DMS153 treated with DMSO at 0.1 percent for 48 hours (cell line): ENCODE data around the gene THAP4.
"Not testable (repeated sequence)": the region's sequence is repeated elsewhere in the genome, so short reads cannot be mapped to it uniquely, and the experiment has no call there.

ENCODE experiments used
- DNase-seq: peaks from one replicate; lab custom pipeline; 2025; ENCODE audit not compliant: unreplicated experiment; lab: John Stamatoyannopoulos, UW

THAP4 gene

DNA sequence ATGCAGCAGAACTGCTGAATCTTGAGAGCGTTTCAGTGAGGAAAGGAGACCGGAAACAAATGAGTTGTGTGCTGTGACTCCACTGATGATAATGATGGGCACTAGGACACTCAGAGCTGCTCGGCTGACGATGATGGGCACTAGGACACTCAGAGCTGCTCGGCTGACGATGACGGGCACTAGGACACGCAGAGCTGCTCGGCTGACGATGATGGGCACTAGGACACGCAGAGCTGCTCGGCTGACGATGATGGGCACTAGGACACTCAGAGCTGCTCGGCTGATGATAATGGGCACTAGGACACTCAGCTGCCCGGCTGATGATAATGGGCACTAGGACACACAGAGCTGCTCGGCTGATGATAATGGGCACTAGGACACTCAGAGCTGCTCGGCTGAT, 47.1 kb downstream of the THAP4 start:
- DNase-seq = not testable (repeated sequence)

DNA sequence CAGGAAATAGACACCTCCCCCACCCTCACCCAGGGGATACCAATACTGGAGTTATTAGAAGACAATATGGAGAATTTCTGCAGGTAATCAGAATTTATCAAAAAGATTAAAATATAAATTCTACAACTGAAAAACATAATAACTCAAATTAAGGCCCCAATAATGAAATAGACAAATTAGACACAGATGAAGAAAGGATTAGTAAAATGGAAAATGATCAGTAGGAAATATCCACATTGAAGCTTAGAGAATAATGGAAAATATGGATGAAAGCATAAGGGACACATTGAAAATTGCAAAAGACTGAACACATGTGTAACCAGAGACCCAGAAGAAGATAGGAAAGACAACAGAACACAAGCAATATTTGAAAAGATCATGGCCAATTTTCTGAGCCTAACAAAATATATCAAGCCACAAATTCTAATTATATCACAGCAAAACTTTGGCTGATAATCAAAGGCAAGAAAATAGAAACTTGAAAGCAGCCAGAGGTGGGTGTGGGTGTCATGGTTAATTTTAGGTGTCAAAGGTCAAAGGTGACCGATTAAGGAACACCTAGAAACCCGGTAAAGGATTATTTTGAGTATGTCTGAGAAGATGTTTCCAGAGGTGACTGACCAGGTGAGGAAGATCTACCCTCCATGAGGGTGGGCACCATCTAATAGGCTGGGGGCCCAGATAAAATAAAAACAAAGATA, 50.2 kb downstream of the THAP4 start:
- DNase-seq = no peak

DNA sequence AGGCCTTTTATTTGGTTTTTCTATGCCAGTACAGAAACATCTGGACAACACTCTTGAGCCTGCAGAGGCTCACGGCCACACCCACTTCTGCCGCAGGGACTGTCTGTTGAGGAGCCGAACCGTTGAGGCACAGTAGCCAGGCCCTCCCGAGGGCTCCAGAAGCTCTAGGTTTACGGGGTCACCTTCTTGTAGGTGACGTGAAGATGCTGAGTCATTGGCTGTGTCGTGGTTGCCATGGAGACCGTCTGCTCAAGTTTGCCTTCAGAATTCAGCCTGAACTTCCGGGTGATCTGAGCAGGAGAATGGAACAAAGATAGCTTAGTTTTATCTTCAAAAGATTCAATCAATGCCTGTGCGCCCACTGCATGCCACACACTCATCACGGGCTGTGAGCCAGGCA, 52.5 kb downstream of the THAP4 start:
- DNase-seq = no peak

DNA sequence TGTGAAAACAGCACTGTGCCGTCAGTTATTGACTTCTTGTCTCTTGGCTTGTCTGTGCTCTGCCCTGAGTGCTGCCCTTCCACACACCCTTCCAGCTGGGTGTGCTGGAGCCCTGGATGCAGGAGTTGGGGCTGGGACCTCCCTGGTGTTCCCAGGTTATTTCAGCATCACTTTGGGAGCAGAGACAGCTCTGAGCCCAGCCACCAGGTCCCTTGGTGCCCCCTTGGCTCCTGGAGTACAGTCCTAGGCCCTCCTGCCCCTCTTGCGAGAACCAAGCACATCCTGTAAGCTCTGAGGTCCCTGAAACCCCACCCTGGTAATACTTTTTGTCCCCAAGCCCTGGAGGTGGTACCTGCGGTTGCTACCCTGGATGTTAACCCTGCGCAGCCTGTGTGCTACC, 54.2 kb downstream of the THAP4 start:
- DNase-seq = no peak

DNA sequence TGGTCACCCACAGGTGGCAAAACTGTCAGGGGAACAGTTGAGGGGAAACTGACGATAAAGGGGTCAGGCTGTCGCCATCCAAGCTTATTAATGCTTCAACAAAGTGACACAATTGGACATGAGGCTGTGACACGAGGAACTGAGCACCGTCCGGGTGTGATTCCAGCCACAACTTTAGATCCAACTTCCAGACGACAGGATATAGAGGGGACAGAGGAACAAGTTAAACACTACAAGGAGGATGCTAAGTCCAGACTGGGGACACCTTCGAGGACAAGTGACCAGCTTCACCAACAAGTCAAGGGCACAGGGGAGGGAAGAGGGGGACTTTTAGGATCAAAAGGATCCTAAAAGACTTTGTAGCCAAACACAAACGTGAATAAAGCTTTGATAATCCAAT, 54.6 kb downstream of the THAP4 start:
- DNase-seq = no peak

DNA sequence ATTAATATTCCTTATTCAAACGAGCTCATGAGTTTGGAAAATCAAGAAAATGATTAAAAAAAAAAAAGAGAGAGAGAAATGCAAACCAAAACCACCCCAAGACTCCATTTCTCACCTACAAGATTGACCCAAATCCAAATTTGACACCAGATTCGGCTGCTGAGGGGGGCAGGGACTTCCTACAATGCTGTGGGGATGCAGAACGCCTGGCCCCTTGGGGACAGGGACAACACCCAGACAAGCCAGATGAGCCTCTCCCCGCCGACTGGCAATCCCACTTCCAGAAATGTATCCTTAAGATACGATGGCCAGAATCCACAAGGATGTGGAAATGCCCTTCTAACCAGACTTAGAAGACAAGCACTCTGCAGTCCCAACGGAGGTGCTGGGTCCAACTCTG, 57.7 kb downstream of the THAP4 start:
- DNase-seq = no peak

DNA sequence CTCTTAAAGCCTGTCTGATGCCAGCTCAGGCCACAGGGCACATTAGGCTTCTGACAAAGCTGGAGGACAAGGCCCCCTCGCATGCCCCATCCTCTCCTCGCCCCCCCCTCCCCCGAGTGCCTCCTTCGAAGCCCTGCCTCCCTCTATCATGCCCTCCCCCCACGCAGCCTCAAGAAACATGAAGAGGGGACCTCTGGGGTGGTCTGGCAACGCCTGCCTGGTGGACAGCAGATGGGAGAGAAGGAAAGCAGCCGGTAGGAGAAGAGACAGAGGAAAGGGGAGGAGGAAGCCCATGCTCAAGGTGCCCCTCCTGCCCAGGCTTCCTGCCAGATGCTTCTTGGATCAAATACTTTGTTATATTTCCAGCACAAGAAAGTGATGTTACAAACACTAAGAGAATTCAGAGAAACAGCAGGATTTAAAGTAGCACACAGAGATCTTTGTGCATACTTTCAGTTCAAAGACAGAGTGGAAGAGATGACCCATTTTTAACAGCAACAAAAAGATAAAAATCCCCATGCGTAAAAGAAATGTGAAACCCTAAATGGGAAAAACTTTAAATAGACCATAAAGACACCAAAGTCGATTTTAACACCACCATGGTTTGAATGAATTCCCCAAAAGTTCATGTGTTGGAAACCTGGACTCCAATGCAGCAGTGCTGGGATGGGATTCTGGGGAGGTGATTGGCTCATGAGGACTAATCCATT, 59.4 kb downstream of the THAP4 start:
- no peak for DNase-seq

DNA sequence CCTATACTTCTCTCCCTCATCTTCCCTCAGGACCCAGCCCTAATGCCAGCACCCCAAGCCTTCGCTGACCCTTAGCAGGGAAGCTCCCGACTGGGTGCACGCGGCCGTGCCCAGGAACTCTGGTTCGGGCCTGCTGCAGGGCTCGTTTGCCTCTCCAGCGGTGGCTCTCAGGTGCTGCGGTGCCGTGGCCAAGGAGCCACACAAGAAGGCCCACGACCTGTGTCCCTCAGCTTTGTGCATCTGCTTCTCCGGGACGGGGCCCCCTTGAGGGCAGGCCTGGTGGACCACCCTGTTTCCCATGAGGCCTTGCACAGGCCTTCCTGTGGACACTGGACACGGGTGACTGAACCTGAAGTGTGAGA, 60.7 kb downstream of the THAP4 start:
- no peak for DNase-seq

DNA sequence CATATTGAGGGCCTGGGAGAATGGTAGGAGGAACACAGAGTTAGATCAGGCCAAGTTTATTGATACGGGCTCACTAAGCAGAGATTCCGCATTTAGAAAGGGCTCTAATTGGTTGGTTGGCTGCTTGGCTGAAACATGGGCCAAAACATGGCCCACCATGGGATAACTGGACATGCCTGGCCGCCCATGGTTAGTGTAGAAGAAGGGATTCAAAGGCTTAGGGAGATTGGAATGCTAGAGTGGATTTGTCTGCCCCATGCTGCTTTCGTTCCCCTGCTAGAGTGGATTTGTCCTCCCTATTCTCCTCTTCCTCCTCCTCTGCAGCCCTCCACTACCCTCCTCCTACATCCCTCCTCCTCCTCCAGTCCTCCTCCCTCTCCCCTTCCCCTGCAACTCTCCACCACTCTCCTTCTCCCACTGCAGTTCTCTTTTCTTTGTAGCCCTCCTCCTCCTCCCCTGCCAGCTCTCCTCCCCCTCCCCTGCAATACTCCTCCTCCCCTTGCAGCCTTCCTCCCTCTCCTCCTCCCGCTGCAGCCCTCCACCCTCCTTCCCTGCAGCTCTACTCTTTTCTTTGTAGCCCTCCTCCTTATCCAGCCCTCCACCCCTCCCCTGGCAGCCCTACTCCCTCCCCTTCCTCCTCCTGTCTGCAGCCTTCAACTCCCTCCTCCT, 61.2 kb downstream of the THAP4 start:
- DNase-seq = no peak

DNA sequence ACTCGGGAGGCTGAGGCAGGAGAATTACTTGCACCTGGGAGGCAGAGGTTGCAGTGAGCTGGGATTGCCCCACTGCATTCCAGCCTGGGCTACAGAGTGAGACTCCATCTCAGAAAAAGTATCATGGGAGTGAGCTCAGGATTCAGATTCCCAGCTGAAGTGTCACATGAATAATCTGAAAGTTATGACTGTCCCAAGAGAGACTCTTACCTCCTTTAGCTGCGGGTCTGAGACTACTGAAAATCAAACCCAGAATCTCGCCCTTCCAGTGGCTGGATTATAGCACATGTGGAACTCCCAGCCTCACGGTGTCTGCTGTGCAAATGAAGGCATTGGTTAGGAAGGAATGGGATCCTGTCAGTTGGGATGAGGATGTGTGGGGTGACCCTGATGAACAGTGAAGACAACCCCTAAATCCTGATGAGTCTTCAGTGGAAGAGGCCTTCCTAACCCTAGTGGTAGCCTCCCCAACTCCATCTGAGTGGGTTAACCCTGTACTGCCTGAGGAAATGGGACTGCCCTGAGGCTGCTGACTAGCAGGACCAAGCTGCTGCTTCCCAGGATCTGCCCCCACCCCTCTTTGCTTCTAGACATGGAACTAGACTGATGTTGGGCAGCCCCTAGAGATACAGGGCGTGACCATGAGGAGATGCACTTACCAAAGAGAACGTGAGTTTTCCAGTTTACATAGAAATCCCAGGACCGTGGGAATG, 61.9 kb downstream of the THAP4 start:
- DNase-seq = no peak

DNA sequence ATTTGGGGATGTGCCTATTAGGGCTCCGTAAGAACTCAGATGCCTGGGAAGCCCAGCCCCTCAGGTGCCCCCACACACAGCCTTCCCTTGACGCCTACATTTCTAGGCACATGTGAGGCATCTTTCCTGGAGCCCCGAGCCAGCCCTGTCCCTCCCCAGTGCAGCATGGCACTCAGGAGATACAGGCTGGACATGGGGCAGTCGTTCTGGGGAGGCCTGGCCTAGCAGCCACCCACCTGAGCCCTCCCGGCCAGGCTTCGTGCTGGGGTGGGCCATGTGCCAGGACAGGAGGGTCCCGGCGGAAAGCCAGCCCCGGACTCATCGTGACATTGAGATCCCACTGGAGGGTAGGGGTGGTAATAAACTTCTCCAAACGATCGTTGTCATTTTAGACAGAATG, 63.2 kb downstream of the THAP4 start:
- no peak for DNase-seq

DNA sequence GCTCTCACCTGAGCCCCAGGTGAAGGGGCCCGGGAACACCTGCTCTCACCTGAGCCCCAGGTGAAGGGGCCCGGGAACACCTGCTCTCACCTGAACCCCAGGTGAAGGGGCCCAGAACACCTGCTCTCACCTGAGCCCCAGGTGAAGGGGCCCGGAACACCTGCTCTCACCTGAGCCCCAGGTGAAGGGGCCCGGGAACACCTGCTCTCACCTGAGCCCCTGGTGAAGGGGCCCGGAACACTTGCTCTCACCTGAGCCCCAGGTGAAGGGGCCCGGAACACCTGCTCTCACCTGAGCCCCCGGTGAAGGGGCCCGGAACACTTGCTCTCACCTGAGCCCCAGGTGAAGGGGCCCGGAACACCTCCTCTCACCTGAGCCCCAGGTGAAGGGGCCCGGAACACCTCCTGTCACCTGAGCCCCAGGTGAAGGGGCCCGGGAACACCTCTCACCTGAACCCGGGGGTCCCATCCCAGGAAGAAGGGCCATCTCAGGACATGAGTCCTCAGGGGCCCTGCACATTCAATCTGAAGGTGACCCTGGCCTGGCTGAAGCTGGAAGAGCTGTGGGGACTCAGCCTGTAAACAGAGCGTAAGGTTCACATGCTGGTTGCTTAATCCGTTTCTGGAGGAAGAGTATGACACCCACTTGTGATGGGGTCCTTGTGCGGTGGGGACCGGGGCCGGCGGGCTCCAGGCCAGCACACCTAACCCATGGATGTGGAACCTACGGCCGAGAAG, 63.9 kb downstream of the THAP4 start:
- DNase-seq = not testable (repeated sequence)

DNA sequence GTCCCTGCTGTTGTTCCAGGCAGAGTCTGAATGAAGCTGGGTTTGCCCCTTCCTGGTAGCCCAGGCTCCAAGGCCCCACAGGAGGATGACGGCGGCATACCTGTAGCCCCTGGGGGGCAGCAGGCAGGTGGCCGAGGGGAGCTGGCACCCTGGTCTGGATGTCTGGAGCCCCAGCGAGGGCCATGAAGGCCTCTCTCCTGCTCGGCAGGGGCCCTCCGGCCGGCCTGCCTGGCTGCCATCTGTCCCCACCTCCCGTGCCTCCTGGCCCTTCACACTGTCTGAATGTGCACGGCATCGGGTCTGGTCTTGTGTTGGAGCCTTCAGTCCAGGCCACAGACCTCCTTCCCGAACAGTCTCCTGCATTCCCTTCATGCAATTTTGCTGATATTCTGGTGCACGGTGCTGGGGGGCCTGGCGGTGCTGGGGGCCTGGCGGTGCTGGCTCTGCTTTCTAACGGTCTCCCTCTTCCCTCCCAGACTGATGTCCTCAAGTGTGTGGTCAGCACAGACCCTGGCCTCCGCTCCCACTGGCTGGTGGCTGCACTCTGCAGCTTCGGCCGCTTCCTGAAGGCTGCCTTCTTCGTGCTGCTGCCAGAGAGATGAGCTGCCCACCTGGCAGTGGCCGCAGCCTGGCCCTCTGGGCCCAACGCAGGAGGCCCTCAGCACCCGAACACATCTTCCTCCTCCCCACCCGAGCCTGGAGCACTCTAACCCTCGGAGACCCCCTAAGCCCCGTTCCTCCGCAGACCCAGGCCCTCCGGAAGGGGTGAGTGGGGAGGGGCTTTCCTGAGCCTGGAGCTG, 64.9 kb downstream of the THAP4 start:
- DNase-seq = no peak

DNA sequence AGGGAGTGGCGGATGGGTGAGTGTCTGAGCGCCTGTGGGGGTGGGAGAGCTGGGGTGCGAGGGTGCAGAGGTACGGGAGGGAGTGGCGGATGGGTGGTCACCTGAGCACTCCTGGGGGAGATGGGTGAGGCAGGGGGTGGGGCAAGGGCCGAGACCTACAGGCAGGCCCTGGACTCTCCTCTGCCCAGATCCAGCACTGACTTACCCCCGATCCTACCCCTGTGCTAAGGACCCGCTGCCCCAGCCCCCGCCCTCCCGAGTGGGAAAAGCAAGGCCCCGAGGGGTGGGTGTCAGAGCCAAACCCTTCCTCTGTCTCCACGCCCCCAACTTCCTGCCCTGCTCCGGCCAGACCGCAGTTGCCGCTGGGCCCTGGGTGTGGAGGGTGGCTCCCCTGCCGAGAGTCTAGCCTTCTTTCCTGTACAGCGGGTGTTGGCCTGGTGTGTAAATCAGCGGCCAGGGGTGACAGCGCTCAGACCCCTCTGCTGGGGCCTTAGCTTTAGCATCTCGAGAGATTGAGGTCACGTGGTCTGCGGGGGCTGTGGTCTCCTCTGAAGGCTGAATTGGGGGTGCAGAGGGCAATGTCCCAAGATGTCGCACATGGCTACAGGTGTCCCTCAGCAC, 65.9 kb downstream of the THAP4 start:
- DNase-seq = no peak

DNA sequence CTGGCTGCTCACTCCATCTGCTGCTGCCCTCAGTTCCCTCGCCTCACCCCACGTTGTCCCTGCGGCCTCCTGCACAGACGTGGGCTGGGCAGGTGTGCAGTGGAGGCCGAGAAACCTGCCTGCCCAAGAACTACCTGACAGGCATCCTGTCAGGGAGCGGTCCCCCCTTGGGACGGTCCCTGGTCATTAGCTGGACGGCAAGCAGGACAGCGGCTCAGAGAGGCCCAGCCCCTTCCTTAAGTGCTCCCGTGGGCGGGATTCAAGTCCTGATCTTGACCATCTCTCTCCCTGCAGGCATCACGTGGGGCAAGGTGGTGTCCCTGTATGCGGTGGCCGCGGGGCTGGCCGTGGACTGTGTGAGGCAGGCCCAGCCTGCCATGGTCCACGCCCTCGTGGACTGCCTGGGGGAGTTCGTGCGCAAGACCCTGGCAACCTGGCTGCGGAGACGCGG, 67.1 kb downstream of the THAP4 start:
- DNase-seq = no peak

DNA sequence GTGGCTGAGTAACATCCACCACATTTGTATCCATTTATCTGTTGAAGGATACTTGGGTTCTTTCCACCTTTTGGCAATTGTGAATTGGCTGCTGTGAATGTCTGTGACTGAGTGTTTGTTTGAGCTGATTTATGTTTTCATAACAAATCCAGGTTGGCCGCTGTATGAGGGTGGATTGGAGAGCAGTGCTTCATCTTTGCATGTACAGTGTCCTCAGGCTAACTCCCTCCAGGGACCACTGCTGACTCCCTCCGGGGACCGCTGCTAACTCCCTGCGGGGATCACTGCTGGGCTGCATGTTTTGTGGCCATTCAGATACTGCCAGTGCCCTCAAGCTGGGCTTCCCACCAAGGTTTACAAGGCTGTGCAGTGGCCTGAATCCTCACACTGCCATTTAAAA, 68.2 kb downstream of the THAP4 start:
- DNase-seq = no peak

DNA sequence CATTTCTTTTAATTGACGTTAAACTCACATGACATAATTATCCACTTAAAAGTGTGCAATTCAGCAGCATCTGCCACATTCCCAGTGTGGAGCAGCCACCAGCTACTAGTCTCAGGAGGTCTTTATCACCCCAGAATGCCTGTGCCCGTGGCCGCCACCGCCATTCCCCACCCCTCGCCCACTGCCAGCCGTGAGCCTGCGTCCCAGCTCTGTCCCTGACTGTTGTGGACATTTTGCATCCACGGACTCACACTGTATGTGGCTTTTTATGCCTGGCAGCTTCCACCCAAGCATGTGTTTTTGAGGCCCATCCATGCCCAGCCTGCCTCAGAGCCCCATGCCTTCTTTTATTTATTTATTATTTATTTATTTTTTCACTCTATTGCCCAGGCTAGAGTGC, 69.2 kb downstream of the THAP4 start:
- no peak for DNase-seq

DNA sequence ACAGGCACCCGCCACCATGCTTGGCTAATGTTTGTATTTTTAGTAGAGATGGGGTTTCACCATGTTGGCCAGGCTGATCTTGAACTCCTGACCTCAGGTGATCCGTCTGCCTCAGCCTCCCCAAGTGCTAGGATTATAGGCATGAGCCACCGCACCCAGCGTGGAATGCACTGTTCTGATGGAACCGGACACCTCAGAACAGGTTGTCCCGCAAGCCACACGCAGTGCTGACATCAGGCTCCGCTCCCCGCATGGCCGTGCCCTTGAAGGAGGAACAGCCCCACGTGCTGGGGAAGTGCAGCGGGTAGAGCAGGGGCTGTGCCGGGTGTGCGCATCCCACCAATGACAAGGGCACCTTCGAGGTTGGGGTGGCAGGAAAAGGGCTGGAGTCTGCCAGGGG, 69.7 kb downstream of the THAP4 start:
- DNase-seq = not testable (repeated sequence)

DNA sequence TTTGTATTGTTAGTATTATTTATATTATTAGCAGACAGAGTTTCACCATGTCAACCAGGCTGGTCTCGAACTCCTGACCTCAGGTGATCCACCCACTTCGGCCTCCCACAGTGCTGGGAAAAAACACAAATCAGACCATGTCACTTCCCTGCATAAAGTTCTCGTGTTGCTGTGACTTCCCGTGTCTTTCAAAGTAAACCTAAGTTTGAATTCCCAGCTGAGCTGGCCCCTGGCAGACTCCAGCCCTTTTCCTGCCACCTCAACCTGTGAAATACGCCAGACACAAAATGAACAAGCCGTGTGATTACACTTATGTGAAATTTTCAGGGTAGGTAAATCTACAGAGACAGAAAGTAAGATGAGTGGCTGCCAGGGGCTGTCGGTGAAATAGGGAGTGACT, 70.5 kb downstream of the THAP4 start:
- DNase-seq = no peak

DNA sequence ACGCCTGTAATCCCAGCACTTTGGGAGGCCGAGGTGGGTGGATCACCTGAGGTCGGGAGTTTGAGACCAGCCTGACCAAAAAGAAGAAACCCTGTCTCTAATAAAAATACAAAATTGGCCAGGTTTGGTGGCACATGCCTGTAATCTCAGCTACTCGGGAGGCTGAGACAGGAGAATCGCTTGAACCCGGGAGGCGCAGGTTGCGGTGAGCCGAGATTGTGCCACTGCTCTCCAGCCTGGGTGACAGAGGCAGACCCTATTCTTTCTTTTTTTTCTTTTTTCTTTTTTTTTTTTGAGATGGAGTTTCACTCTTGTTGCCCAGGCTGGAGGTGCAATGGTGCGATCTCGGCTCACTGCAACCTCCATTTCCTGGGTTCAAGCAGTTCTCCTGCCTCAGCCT, 70.9 kb downstream of the THAP4 start:
- not testable (repeated sequence) for DNase-seq
